HG02571 (cell line): Measurements from ENCODE around the gene CALM1.
"Not testable (repeated sequence)": the region's sequence is repeated elsewhere in the genome, so short reads cannot be mapped to it uniquely, and the experiment has no call there.

Source experiments
- ATAC-seq: cut with Tn5 transposase; IDR thresholded peaks from one replicate; pipeline ENCODE4 v1.9.1; 2021; ENCODE audit warnings: mild to moderate bottlenecking, moderate library complexity; ENCODE audit not compliant: unreplicated experiment

CALM1 gene

GRCh38 chr14:90383126-90383730 is 13.6 kb upstream of the CALM1 start:
- peak; percentile 89 for ATAC-seq

GRCh38 chr14:90383731-90384542 is 12.9 kb upstream of the CALM1 start:
- ATAC-seq = peak; percentile 3

- no peak for ATAC-seq
Observed at GRCh38 chr14:90384543-90384911, 12.3 kb upstream of the CALM1 start.

- no peak for ATAC-seq
Observed at GRCh38 chr14:90386321-90386720, 10.5 kb upstream of the CALM1 start.

GRCh38 chr14:90387206-90387760 is 9.5 kb upstream of the CALM1 start:
- ATAC-seq = no peak

GRCh38 chr14:90388437-90388836 is 8.4 kb upstream of the CALM1 start:
- no peak for ATAC-seq

GRCh38 chr14:90388982-90389381 is 7.8 kb upstream of the CALM1 start:
- ATAC-seq = no peak

- no peak for ATAC-seq
Observed at GRCh38 chr14:90393966-90394365, 2.9 kb upstream of the CALM1 start.

GRCh38 chr14:90394782-90395181 is 2.0 kb upstream of the CALM1 start:
- not testable (repeated sequence) for ATAC-seq

GRCh38 chr14:90397425-90398314 is 841 bp downstream of the CALM1 start:
- ATAC-seq = peak; percentile 17

GRCh38 chr14:90398315-90398839 is 1.5 kb downstream of the CALM1 start:
- ATAC-seq = peak; percentile 2

- no peak for ATAC-seq
Observed at GRCh38 chr14:90398841-90399540, 2.2 kb downstream of the CALM1 start.

GRCh38 chr14:90399541-90400444 is 3.0 kb downstream of the CALM1 start:
- peak; percentile 45 for ATAC-seq

GRCh38 chr14:90400904-90401561 is 4.2 kb downstream of the CALM1 start:
- no peak for ATAC-seq

- no peak for ATAC-seq
Observed at GRCh38 chr14:90402016-90402415, 5.2 kb downstream of the CALM1 start.

- no peak for ATAC-seq
Observed at GRCh38 chr14:90403065-90403464, 6.2 kb downstream of the CALM1 start.

GRCh38 chr14:90405101-90405500 is 8.3 kb downstream of the CALM1 start:
- ATAC-seq = no peak

GRCh38 chr14:90405755-90406154 is 8.9 kb downstream of the CALM1 start:
- ATAC-seq = no peak

- ATAC-seq = no peak
Observed at GRCh38 chr14:90406384-90406798, 9.6 kb downstream of the CALM1 start.
